ENCODE measurements around the gene HMX1.

Gene HMX1

GRCh38 chr4:8879574-8879973, 7.9 kb upstream of the HMX1 start:
- TF ChIP-seq CTCF (IDR thresholded peaks at IDR 0.05; ENCODE audit: insufficient read depth, low read depth, low read length, missing control alignments): no peak
- no peak for DNase-seq (ENCODE audit: low read depth)
- no peak overlapping the region for H3K4me3 ChIP-seq (ENCODE audit: low read length)

GRCh38 chr4:8878421-8878820, 6.8 kb upstream of the HMX1 start:
- no peak for DNase-seq (ENCODE audit: low read depth)
- no peak for TF ChIP-seq CTCF (IDR thresholded peaks at IDR 0.05; ENCODE audit: insufficient read depth, low read depth, low read length, missing control alignments)

GRCh38 chr4:8877780-8878040, 6.1 kb upstream of the HMX1 start:
- no peak for DNase-seq (ENCODE audit: low read depth)
- TF ChIP-seq CTCF (IDR thresholded peaks at IDR 0.05; ENCODE audit: insufficient read depth, low read depth, low read length, missing control alignments): no peak
- no peak overlapping the region for H3K4me3 ChIP-seq (ENCODE audit: low read length)

More at GRCh38 chr4:8878421-8878820, 6.8 kb upstream of the HMX1 start:
- no peak overlapping the region for H3K4me3 ChIP-seq (ENCODE audit: low read length)

GRCh38 chr4:8876982-8877779, 5.5 kb upstream of the HMX1 start:
- no peak for DNase-seq (ENCODE audit: low read depth)
- no peak overlapping the region for H3K4me3 ChIP-seq (ENCODE audit: low read length)
- no peak for TF ChIP-seq CTCF (IDR thresholded peaks at IDR 0.05; ENCODE audit: insufficient read depth, low read depth, low read length, missing control alignments)

GRCh38 chr4:8874896-8875680, 3.4 kb upstream of the HMX1 start:
- no peak for DNase-seq (ENCODE audit: low read depth)
- no peak for TF ChIP-seq CTCF (IDR thresholded peaks at IDR 0.05; ENCODE audit: insufficient read depth, low read depth, low read length, missing control alignments)
- H3K4me3 ChIP-seq (ENCODE audit: low read length): no peak overlapping the region

- H3K4me3 ChIP-seq (ENCODE audit: low read length): no peak overlapping the region
- no peak for TF ChIP-seq CTCF (IDR thresholded peaks at IDR 0.05; ENCODE audit: insufficient read depth, low read depth, low read length, missing control alignments)
- DNase-seq (ENCODE audit: low read depth): no peak
Measured at GRCh38 chr4:8874003-8874895, 2.6 kb upstream of the HMX1 start.
